Thyroid gland (tissue), 4 donors: ENCODE results near the gene RAPGEF1.

Source experiments
- CTCF ChIP-seq, 6 experiments: fragments of 200-600 bp in 3 of 6; fragments of 450-650 bp in 3 of 6; sonication (generic) in 3 of 6; IDR thresholded peaks; one replicate each; pipeline ENCODE4 v1.5.1; 2016 to 2019; ENCODE audit warnings: antibody characterized with exemption in 6 of 6, mild to moderate bottlenecking in 2 of 6, inconsistent platforms in 1 of 6, moderate library complexity in 1 of 6
- POLR2A ChIP-seq, 2 donors: fragments of 450-650 bp; IDR thresholded peaks; one replicate each; pipeline ENCODE4 v1.6.1; 2017; ENCODE audit warnings: antibody characterized with exemption in 2 of 2, mild to moderate bottlenecking in 2 of 2, moderate library complexity in 1 of 2

GRCh38 chr9:131700076-131700475 is 39.8 kb downstream of the RAPGEF1 start:
- TF ChIP-seq POLR2A (IDR thresholded peaks at IDR 0.05) (no peak), CTCF (IDR thresholded peaks at IDR 0.05) (no peak)
